ENCODE measurements around the gene PEAK3.

The PEAK3 gene

DNA sequence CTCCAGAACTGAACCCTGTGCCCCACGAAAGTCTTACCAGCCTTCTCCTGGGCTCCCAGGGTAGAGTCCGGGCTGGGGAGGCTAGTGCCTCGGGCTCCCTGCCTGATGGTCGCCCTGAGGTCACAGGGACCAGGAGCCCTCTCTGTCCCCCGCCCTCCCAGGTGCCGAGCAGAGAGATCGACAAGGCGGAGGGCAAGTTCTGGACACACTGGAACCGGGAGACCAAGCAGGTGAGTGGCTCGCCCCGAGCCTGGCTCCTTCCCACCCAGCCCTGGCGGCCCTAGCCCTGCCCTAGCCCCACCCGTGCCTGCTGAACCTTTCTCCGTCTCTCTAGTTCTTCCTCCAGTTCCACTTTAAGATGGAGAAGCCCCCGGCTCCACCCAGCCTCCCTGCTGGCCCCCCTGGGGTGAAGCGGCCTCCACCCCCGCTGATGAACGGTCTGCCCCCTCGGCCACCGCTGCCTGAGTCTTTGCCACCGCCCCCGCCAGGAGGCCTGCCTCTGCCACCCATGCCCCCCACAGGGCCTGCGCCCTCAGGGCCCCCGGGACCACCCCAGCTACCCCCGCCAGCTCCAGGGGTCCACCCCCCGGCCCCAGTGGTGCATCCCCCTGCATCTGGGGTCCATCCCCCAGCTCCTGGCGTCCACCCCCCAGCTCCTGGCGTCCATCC, 34.4 kb downstream of the PEAK3 start:
- TF ChIP-seq, protein P1, sequence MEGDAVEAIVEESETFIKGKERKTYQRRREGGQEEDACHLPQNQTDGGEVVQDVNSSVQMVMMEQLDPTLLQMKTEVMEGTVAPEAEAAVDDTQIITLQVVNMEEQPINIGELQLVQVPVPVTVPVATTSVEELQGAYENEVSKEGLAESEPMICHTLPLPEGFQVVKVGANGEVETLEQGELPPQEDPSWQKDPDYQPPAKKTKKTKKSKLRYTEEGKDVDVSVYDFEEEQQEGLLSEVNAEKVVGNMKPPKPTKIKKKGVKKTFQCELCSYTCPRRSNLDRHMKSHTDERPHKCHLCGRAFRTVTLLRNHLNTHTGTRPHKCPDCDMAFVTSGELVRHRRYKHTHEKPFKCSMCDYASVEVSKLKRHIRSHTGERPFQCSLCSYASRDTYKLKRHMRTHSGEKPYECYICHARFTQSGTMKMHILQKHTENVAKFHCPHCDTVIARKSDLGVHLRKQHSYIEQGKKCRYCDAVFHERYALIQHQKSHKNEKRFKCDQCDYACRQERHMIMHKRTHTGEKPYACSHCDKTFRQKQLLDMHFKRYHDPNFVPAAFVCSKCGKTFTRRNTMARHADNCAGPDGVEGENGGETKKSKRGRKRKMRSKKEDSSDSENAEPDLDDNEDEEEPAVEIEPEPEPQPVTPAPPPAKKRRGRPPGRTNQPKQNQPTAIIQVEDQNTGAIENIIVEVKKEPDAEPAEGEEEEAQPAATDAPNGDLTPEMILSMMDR (IDR thresholded peaks at IDR 0.05): no peak
- Histone ChIP-seq H3K4me3 (no peak overlapping the region), H3K27ac (no peak overlapping the region)
- DNase-seq (ENCODE audit: low spot score): no peak

DNA sequence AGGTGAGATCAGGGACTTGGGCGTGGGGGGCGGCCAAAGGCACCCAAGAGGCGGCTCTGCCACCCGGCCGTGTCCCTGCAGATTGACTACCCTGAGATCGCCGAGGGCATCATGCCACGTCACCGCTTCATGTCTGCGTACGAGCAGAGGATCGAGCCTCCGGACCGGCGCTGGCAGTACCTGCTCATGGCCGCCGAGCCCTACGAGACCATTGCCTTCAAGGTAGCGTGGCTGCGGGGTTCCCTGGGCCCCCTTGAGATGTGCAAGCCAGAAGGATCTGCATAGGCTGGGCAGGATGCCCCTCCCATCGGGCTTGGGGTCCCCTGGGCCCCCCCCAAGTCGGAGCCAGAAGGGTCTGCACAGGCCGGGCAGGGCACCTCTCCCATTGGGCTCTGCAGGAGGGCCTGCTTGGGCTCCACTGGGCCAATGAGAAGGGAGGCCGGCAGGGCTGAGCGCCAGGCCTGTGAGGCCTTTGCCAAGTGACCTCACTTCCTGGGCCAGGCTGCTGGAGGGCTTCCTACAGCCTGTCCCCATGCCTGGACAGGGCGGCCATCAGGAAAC, 35.1 kb downstream of the PEAK3 start:
- no peak for DNase-seq (ENCODE audit: low spot score)
- no peak overlapping the region for H3K4me3 ChIP-seq
- TF ChIP-seq, protein P1 (IDR thresholded peaks at IDR 0.05): no peak
- no peak overlapping the region for H3K27ac ChIP-seq

DNA sequence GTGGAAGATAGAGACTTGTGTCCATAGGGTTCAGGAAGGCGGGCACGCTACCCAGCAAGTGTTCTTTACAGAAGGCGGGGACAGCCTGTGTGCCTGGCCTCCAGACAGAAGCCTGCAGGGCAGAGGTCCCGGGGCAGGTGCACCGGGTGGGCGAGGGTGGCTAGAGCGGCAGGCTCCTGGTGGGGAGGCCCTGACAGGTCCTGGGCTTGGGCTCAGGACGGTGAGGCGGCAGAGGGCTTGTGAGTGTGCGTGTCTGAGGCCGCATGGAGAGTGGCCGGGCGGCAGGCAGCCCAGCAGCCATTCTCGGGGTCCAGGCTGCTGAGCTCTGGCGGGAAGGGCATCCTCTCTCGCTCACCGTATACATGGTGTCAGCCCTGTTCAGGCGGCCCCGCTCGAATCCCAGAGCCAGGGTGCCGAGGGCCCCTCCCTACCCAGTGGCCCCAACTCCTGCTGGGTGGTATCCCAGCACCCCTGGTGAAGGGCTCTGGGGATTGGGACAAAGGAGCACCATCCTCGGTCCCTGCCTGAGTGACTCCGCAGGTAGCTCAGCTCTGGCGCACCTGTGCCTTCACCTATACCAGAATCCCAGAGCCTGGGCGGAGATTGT, 35.9 kb downstream of the PEAK3 start:
- TF ChIP-seq, protein P1 (IDR thresholded peaks at IDR 0.05): no peak
- no peak for DNase-seq (ENCODE audit: low spot score)

DNA sequence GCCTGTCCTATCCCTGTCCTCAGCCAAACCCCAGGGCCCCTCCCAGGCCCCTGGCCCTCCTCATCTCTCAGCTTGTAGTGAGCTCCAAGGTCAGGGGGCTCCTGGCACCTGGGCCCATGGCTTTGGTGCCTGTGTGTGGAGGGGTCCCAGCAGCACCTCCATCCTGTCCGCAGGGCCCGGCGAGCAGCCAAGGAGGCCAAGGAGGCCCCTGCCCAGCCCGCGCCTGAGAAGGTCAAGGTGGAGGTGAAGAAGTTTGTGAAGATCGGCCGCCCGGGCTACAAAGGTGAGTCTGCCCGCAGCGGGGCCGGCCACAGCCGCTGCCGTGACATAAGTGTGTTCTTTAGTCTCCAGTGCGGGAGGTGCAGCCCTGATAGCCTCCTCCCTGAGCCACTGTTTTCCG, 36.7 kb downstream of the PEAK3 start:
- no peak overlapping the region for H3K4me3 ChIP-seq
- H3K27ac ChIP-seq: no peak overlapping the region
- no peak for DNase-seq (ENCODE audit: low spot score)
- TF ChIP-seq, protein P1 (IDR thresholded peaks at IDR 0.05): no peak

More for the DNA sequence above, 35.9 kb downstream of the PEAK3 start:
- no peak overlapping the region for H3K27ac ChIP-seq
- H3K4me3 ChIP-seq: no peak overlapping the region

DNA sequence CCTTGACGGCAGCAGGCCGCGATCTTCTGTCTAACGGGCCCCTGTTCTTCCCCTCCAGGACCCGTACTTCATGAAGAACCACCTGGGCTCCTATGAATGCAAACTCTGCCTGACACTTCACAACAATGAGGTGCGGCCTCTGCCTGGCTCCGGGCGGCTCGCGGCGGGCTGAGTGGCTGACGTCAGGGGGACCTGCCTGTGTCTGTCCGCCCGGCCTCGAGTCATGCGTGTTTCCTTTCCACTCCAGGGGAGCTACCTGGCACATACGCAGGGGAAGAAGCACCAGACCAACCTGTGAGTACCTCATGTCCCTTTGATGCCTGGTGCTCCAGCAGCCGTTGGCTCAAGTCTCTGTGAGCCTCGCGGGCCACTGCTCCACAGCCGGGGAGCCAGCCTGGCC, 37.5 kb downstream of the PEAK3 start:
- TF ChIP-seq, protein P1 (IDR thresholded peaks at IDR 0.05): no peak
- H3K4me3 ChIP-seq: no peak overlapping the region
- no peak for DNase-seq (ENCODE audit: low spot score)
- no peak overlapping the region for H3K27ac ChIP-seq

DNA sequence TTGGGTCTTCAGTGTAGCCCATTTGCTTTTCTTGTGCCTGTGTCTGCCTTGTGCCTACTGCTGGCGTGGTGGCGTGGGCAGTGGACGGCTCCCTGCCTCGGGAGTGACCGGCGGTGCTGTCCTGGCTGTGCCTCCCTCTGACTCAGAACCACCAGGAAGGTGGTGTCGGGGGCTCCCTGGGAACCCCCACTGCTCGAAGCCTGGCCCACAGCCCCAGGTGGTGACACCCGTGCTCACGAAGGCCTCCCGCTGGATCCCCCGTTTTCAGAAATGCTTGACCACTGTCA, 37.9 kb downstream of the PEAK3 start:
- Histone ChIP-seq H3K27ac (no peak overlapping the region), H3K4me3 (no peak overlapping the region)
- TF ChIP-seq, protein P1 (IDR thresholded peaks at IDR 0.05): no peak
- no peak for DNase-seq (ENCODE audit: low spot score)

Measured in coronary artery (tissue), 2 donors.